ENCODE results near the gene FNDC11. TPM values are rescaled to one million over a fixed set of nuclear protein-coding genes. Genes with fewer than 3 reads are reported as not detected.

FNDC11 gene
- total RNA-seq, 1 experiment from 2014 or later, result 2.5 TPM

- Histone ChIP-seq H3K79me2 (ENCODE audit: insufficient read depth, low read length) (no peaks in the 10 kb centered on the region), H3K79me1 (ENCODE audit: insufficient read depth, low read depth, low read length, poor library complexity, severe bottlenecking) (no peaks in the 10 kb centered on the region), H3K9me3 (ENCODE audit: control insufficient read depth, low read depth, low read length) (no peaks in the 10 kb centered on the region), H2BK15ac (ENCODE audit: low read depth, low read length) (no peak overlapping the region), H3K9ac (ENCODE audit: extremely low read depth, insufficient read length, low read length) (no peak overlapping the region), H3K56ac (ENCODE audit: insufficient read length, low read depth, low read length) (no peak overlapping the region), H3K4me1 (ENCODE audit: insufficient read depth, low read length) (no peaks in the 10 kb centered on the region), H2BK5ac (ENCODE audit: insufficient read length, low read length) (no peak overlapping the region), H3K18ac (ENCODE audit: insufficient read length, low read depth, low read length) (no peak overlapping the region), H3K23me2 (ENCODE audit: insufficient read length, low read depth, low read length, poor library complexity, severe bottlenecking) (no peaks in the 10 kb centered on the region), H4K91ac (ENCODE audit: insufficient read length, low read depth, low read length) (no peak overlapping the region), H4K8ac (replicated peaks; ENCODE audit: insufficient read length, low read depth, low read length) (no peak overlapping the region), H2BK120ac (ENCODE audit: low read depth, low read length, poor library complexity, severe bottlenecking) (no peak overlapping the region), H3K27me3 (ENCODE audit: insufficient read depth, low read length) (no peaks in the 10 kb centered on the region), H4K20me1 (ENCODE audit: control insufficient read depth, insufficient read depth, insufficient read length) (no peaks in the 10 kb centered on the region), H4K5ac (ENCODE audit: insufficient read length, low read depth, low read length) (no peak overlapping the region), H3T11ph (ENCODE audit: low read length) (no peak overlapping the region), H2AK5ac (ENCODE audit: insufficient read length, low read length) (no peak overlapping the region), H3K23ac (ENCODE audit: insufficient read length, low read depth, low read length) (no peak overlapping the region), H2BK20ac (ENCODE audit: low read depth, low read length, poor library complexity, severe bottlenecking) (no peak overlapping the region), H3K4me2 (ENCODE audit: insufficient read depth, insufficient read length, low read length) (no peak overlapping the region), H2AFZ (ENCODE audit: low read length) (no peak overlapping the region), H3K27ac (ENCODE audit: insufficient read length, low read depth, low read length) (no peak overlapping the region), H3K4ac (ENCODE audit: low read depth, low read length) (no peak overlapping the region), H3K14ac (ENCODE audit: insufficient read depth, low read length) (no peak overlapping the region), H2BK12ac (ENCODE audit: insufficient read length, low read depth, low read length) (no peak overlapping the region)
- H3K4me3 Mint-ChIP-seq, result no peak overlapping the region
- H3K27me3 Mint-ChIP-seq (ENCODE audit: low read depth), result no peaks in the 10 kb centered on the region
- WGBS (ENCODE audit: extremely low coverage, insufficient read length, low lambda C conversion rate), result no CpG with 5 or more reads among the region's 62 CpGs
- DNase-seq, result no peak
- no peak overlapping the region for H3K27ac Mint-ChIP-seq
- H3K9me3 Mint-ChIP-seq, result no peaks in the 10 kb centered on the region
- peaks cover 3 to 6% (median 5%) of the 10 kb centered on the region in 3 experiments; a peak in 6 of 7 replicates for H3K36me3 Mint-ChIP-seq (ENCODE audit: insufficient read depth in 1 of 3, low read depth in 3 of 3)
- no peaks in the 10 kb centered on the region for H3K4me1 Mint-ChIP-seq
- no peak for TF ChIP-seq CTCF (conservative IDR thresholded peaks at IDR 0.05)
Observed at GRCh38 chr20:63564036-63564810, 10.3 kb downstream of the FNDC11 start.
